ENCODE data around the gene JAML.

JAML gene

GRCh38 chr11:118164885-118165284 lies 59.9 kb downstream of the JAML start:
- no peak for DNase-seq

- no peak for DNase-seq
These were observed 61.3 kb downstream of the JAML start for GRCh38 chr11:118163494-118163893.

GRCh38 chr11:118162846-118163245 lies 62.0 kb downstream of the JAML start:
- DNase-seq: no peak

- DNase-seq: no peak
These were observed 63.0 kb downstream of the JAML start for GRCh38 chr11:118161786-118162185.

- DNase-seq: no peak
These were observed 67.5 kb downstream of the JAML start for GRCh38 chr11:118157186-118157895.

- no peak for DNase-seq
These were observed 68.2 kb downstream of the JAML start for GRCh38 chr11:118156531-118157185.

GRCh38 chr11:118155776-118156530 lies 68.9 kb downstream of the JAML start:
- DNase-seq: no peak

GRCh38 chr11:118154641-118155040 lies 70.2 kb downstream of the JAML start:
- DNase-seq: no peak

- DNase-seq: no peak
These were observed 70.8 kb downstream of the JAML start for GRCh38 chr11:118153976-118154375.

GRCh38 chr11:118153516-118153915 lies 71.3 kb downstream of the JAML start:
- no peak for DNase-seq

GRCh38 chr11:118152552-118153471 lies 72.0 kb downstream of the JAML start, which contains the start of gene SCN4B:
Gene SCN4B (minus strand): TSS chr11:118152823. CDS start chr11:118152673, 150 bp downstream.
- DNase-seq: no peak

GRCh38 chr11:118152020-118152551 lies 72.7 kb downstream of the JAML start:
- DNase-seq: no peak

- DNase-seq: no peak
These were observed 73.4 kb downstream of the JAML start for GRCh38 chr11:118151431-118151830.

- DNase-seq: no peak
These were observed 75.3 kb downstream of the JAML start for GRCh38 chr11:118149493-118149892.

- DNase-seq: no peak
These were observed 76.0 kb downstream of the JAML start for GRCh38 chr11:118148856-118149255.

GRCh38 chr11:118148240-118148639 lies 76.6 kb downstream of the JAML start:
- DNase-seq: no peak

GRCh38 chr11:118147502-118147901 lies 77.3 kb downstream of the JAML start:
- no peak for DNase-seq

- DNase-seq: no peak
These were observed 78.3 kb downstream of the JAML start for GRCh38 chr11:118146554-118146953.

- DNase-seq: peak; percentile 93
These were observed 79.3 kb downstream of the JAML start for GRCh38 chr11:118145285-118146227.

GRCh38 chr11:118144301-118145268 lies 80.2 kb downstream of the JAML start:
- DNase-seq: no peak

All from activated CD4-positive, alpha-beta T cell treated with anti-CD3 and anti-CD28 coated beads, Interleukin-2, Interleukin-6, amounts not matched to agents 100 ng/mL and 50 ng/mL, durations not matched to agents 16 hours and 8 hours (primary cell).